ENCODE measurements around the gene ASPG. TPM values are rescaled to one million over a fixed set of nuclear protein-coding genes. Genes with fewer than 3 reads are reported as not detected.

The ASPG gene
- total RNA-seq, 1 donor from 2014 or later: 1.2 TPM

DNA sequence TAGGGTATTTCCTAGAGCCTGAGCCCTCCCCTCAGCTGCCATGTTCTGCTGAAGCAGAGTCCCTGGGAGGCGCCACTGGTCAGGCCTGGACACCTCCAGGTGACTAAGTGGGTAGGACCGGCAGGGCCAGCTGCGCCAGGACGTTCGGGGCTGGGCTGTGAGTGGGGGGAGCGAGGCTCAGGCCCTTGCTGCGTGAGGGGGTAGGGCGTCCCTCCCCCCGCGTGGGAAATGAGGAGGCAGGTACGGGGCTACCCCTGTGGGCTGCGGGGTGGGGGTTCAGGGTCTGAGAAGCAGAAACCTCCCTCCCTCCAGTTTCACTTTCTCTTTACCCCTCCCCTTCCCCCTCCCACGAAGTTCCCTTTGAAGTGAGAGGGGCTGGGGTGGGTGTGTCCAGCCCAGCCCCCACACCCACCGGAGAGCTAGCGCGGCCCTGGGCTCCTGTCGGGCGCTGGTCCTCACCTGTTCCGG is 30.8 kb downstream of the ASPG start:
- TF ChIP-seq, protein P1, sequence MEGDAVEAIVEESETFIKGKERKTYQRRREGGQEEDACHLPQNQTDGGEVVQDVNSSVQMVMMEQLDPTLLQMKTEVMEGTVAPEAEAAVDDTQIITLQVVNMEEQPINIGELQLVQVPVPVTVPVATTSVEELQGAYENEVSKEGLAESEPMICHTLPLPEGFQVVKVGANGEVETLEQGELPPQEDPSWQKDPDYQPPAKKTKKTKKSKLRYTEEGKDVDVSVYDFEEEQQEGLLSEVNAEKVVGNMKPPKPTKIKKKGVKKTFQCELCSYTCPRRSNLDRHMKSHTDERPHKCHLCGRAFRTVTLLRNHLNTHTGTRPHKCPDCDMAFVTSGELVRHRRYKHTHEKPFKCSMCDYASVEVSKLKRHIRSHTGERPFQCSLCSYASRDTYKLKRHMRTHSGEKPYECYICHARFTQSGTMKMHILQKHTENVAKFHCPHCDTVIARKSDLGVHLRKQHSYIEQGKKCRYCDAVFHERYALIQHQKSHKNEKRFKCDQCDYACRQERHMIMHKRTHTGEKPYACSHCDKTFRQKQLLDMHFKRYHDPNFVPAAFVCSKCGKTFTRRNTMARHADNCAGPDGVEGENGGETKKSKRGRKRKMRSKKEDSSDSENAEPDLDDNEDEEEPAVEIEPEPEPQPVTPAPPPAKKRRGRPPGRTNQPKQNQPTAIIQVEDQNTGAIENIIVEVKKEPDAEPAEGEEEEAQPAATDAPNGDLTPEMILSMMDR (IDR thresholded peaks at IDR 0.05; ENCODE audit: unreplicated experiment): no peak
- no peak for DNase-seq (ENCODE audit: low spot score)
- Mint-ChIP-seq H3K36me3 (ENCODE audit: low read depth, unreplicated experiment) (no peaks in the 10 kb centered on the region), H3K27ac (ENCODE audit: unreplicated experiment) (no peak overlapping the region), H3K27me3 (ENCODE audit: unreplicated experiment) (peaks cover 30% of the 10 kb centered on the region), H3K4me3 (ENCODE audit: unreplicated experiment) (no peak overlapping the region), H3K4me1 (ENCODE audit: unreplicated experiment) (no peaks in the 10 kb centered on the region), H3K9me3 (ENCODE audit: unreplicated experiment) (no peaks in the 10 kb centered on the region)

DNA sequence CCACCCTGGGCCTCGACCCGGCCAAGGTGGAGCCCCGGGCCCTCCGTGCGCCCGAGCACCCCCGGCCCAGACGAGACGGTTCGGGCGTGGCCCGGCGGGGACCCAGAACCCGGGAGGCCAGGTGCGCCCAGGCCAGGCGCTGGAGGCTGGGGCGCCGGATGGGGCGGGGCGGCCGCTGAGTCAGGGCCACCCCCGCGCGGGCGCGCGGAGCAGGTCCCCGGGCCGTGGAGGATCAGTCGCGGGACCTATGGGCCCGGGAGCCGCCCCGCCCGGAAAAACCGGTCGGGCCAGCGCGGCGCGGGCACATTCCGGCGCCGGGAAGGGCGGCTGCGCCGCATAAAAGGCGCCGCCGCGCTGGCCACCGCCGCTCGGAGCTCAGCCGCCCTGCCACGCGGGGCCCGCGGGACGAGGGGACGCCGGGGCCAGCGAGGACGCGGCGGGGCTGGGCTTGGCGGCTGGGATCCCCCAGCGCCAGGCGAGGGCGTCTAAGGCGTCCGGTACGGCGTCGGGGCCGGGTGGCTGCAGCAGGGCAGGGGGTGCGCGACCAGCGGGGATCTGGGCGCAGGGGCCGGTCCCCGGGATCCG is 31.3 kb downstream of the ASPG start:
- Mint-ChIP-seq H3K36me3 (ENCODE audit: low read depth, unreplicated experiment) (no peaks in the 10 kb centered on the region), H3K9me3 (ENCODE audit: unreplicated experiment) (no peaks in the 10 kb centered on the region), H3K4me3 (ENCODE audit: unreplicated experiment) (no peak overlapping the region), H3K4me1 (ENCODE audit: unreplicated experiment) (no peaks in the 10 kb centered on the region), H3K27me3 (ENCODE audit: unreplicated experiment) (peaks cover 30% of the 10 kb centered on the region), H3K27ac (ENCODE audit: unreplicated experiment) (no peak overlapping the region)
- TF ChIP-seq, protein P1 (IDR thresholded peaks at IDR 0.05; ENCODE audit: unreplicated experiment): no peak
- DNase-seq (ENCODE audit: low spot score): no peak

DNA sequence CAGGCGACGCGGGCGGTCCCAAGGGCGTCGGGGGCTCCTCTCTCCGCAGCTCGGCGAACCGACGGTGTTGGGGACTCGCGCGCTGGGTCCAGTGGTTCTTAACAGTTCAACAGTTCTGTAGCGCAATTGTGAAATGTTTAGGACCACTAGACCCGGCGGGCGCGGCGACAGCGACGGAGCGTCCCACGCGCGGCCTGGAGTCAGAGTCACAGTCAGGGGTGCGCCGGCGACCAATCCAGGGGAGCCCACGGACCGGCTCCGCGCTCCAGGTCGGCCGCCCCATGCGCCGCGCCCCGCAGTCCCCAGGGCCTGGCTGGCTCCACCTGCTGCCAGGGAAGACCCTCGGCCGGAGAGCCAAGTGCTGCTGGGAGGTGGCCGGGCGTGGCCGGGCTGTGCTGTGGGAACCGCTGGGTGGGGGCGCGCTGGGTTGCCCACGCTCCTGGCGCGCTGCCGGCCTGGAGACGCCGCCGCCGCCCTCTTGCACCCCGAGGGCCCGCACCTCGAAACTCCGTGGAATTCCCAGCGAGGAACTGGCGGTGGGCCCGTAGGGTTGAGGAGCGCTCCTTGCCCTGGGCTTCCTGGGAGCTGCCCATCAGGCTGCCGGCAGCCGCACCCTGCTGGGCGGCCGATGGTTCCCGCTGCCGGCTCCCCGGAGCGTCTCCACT is 32.0 kb downstream of the ASPG start:
- Mint-ChIP-seq H3K27ac (ENCODE audit: unreplicated experiment) (no peak overlapping the region), H3K36me3 (ENCODE audit: low read depth, unreplicated experiment) (no peaks in the 10 kb centered on the region), H3K4me1 (ENCODE audit: unreplicated experiment) (no peaks in the 10 kb centered on the region), H3K27me3 (ENCODE audit: unreplicated experiment) (peaks cover 30% of the 10 kb centered on the region), H3K9me3 (ENCODE audit: unreplicated experiment) (no peaks in the 10 kb centered on the region), H3K4me3 (ENCODE audit: unreplicated experiment) (no peak overlapping the region)
- DNase-seq (ENCODE audit: low spot score): no peak
- TF ChIP-seq, protein P1 (IDR thresholded peaks at IDR 0.05; ENCODE audit: unreplicated experiment): no peak

DNA sequence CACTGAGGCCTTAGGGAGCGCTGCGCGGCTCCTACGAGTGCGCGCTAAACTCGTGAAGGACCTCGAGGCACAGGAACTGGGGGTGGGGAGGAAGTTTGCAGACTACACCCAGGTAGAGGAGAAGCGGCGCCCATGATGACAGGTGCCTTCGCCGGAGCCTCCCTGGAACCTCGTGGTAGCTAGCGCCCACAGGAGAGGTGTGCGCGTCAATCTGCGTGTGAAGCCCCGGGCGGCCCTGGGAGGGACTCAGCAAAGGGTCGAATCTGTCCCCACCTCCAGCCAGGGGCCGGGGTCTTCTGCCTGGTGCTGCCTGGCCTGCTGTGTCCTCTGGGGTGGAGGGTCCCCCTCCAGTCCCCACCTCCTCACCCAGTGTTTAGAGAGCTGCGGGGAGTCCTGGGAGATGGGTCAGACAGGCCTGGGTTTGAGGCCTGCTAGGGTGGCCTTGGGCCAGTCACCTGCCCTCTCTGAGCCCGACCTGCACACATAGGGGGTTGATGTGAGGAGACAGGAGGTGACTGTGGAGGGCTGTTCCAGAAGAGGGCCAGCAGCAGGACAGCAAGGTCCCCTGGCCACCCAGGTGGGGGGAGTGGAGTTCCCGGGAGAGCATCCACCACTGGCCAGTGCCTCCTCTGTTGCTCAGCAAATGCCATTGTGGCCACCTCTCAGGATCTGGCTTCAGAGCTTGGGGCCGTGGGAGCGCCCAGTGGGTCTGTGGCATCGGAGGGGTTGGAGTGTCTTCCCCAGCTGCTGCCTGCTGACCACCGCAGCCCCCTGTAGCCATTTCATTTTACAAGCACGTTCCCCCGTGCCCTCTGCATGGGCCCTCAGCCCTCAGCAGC is 32.7 kb downstream of the ASPG start:
- Mint-ChIP-seq H3K4me1 (ENCODE audit: unreplicated experiment) (no peaks in the 10 kb centered on the region), H3K27ac (ENCODE audit: unreplicated experiment) (no peak overlapping the region), H3K36me3 (ENCODE audit: low read depth, unreplicated experiment) (no peaks in the 10 kb centered on the region), H3K4me3 (ENCODE audit: unreplicated experiment) (no peak overlapping the region), H3K9me3 (ENCODE audit: unreplicated experiment) (no peaks in the 10 kb centered on the region), H3K27me3 (ENCODE audit: unreplicated experiment) (peaks cover 30% of the 10 kb centered on the region)
- TF ChIP-seq, protein P1 (IDR thresholded peaks at IDR 0.05; ENCODE audit: unreplicated experiment): no peak
- no peak for DNase-seq (ENCODE audit: low spot score)

All from endothelial cell (in vitro differentiated cells).